ENCODE measurements around the gene FAM43B. TPM values are rescaled to one million over a fixed set of nuclear protein-coding genes. Genes with fewer than 3 reads are reported as not detected.
A peak's percentile ranks its signal among the peaks of the same experiment; 100 is the strongest.
"Not testable (repeated sequence)": the region's sequence is repeated elsewhere in the genome, so short reads cannot be mapped to it uniquely, and the experiment has no call there.

The FAM43B gene
- total RNA-seq, 4 donors from 2014 or later = 0.59 to 3.5 (median 2.5) TPM

DNA sequence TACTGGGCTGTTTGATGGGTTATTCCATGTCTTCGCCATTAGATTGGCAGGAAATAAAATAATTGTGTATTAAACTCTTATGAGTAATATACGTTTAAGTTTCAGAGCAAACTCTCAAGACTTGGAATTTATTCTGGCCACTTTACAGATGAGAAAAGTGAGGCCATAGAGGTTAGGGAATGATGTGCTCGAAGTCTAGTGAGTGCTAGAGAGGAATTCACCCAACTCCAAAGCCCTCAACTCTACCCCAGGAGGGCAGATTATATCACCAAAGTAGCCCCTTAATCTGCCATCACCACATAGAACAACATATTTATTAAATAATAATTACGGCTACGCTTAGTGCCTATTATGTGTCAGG lies 44.0 kb upstream of the FAM43B start:
- H3K36me3 ChIP-seq = no peaks in the 10 kb centered on the region
- H3K4me1 ChIP-seq = peaks cover 15 to 22% of the 10 kb centered on the region in 2 donors
- WGBS, 2 donors = 65 to 70% methylated on average over 5 of the region's 5 CpGs
- TF ChIP-seq, protein P1, sequence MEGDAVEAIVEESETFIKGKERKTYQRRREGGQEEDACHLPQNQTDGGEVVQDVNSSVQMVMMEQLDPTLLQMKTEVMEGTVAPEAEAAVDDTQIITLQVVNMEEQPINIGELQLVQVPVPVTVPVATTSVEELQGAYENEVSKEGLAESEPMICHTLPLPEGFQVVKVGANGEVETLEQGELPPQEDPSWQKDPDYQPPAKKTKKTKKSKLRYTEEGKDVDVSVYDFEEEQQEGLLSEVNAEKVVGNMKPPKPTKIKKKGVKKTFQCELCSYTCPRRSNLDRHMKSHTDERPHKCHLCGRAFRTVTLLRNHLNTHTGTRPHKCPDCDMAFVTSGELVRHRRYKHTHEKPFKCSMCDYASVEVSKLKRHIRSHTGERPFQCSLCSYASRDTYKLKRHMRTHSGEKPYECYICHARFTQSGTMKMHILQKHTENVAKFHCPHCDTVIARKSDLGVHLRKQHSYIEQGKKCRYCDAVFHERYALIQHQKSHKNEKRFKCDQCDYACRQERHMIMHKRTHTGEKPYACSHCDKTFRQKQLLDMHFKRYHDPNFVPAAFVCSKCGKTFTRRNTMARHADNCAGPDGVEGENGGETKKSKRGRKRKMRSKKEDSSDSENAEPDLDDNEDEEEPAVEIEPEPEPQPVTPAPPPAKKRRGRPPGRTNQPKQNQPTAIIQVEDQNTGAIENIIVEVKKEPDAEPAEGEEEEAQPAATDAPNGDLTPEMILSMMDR (IDR thresholded peaks at IDR 0.05) = no peak
- no peak for TF ChIP-seq POLR2A (IDR thresholded peaks at IDR 0.05)
- no peak for DNase-seq
- peak overlapping the region; percentile 12 to 73 (median 54) for H3K27ac ChIP-seq
- no peaks in the 10 kb centered on the region for H3K27me3 ChIP-seq
- intact Hi-C loops (cut with DNase I) = no loop called here
- H3K4me3 ChIP-seq (replicated peaks in 1 of 3) = peak overlapping the region; percentile 62 to 92 (median 76)
- H3K9me3 ChIP-seq = no peaks in the 10 kb centered on the region

GRCh38 chr1:20511518-20512428 lies 40.6 kb upstream of the FAM43B start:
- DNase-seq = no peak
- WGBS, 2 donors = 51 to 59% methylated on average over 6 of the region's 6 CpGs
- TF ChIP-seq, protein P1 (IDR thresholded peaks at IDR 0.05) = no peak
- no peak for TF ChIP-seq POLR2A (IDR thresholded peaks at IDR 0.05)
- Histone ChIP-seq H3K36me3 (no peaks in the 10 kb centered on the region), H3K27ac (no peak overlapping the region), H3K27me3 (no peaks in the 10 kb centered on the region), H3K4me1 (peaks cover 6 to 10% of the 10 kb centered on the region in 2 donors), H3K9me3 (no peaks in the 10 kb centered on the region), H3K4me3 (replicated peaks in 1 of 3) (no peak overlapping the region)
- intact Hi-C loops (cut with DNase I) = no loop called here

- H3K27me3 ChIP-seq; H3K4me1 ChIP-seq; H3K36me3 ChIP-seq; H3K27ac ChIP-seq; H3K9me3 ChIP-seq; DNase-seq; H3K4me3 ChIP-seq (replicated peaks in 1 of 3): not testable (repeated sequence)
- WGBS, 2 donors = 57 to 65% methylated on average over 7 of the region's 7 CpGs
- intact Hi-C loops (cut with DNase I) = loop anchor here (5.0 to 10.0 kb wide), 2 partner anchors 118 to 675 kb away; no protein-coding TSS in a partner anchor
Observed at GRCh38 chr1:20519609-20520262, 32.6 kb upstream of the FAM43B start.

DNA sequence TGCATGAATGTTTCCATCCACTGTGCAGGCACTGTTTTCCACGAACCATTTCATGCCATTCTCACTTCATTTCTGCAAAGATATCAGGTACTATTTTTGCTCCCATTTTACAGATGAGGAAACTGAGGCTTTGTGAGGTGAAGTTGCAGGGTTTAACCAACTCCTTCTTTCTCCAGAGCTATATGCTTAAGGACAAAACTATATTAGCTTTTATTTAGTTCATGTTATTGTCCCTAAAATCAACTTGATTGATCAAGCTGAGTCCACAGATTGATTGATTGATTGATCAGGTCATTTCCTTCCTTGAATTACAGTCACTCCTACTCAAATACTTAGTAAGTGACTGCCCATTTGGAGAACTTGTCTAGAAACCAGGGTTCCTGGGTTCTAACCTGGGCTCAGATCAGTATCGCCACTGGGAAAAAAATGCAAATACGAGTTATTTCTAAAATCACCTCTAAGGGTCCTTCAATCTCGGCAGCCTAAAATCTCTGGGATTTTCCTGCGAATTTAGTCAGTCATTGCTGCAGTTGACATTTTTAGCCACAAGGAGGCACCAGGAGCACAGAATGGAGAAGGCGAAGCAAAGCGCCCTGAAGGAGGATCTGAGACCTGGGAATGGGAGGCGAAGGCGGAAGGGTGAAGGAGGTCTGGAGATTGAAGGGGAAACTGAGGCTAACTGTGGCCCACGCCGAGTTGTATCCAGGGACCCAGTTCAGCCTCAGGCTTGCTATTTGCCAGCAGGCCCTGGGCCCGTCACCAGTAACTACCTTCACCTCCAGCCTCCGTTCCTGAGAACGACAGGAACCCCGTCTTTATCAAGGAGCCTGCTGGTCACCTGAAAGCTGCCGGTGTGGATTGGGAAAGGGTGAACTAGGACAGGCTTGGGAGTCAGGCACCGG lies 30.2 kb upstream of the FAM43B start:
- H3K9me3 ChIP-seq = no peaks in the 10 kb centered on the region
- H3K36me3 ChIP-seq = no peaks in the 10 kb centered on the region
- no peaks in the 10 kb centered on the region for H3K27me3 ChIP-seq
- no peak overlapping the region for H3K27ac ChIP-seq
- H3K4me3 ChIP-seq (replicated peaks in 1 of 3) = no peak overlapping the region
- TF ChIP-seq, protein P1 (IDR thresholded peaks at IDR 0.05) = peak; percentile 73 to 91 (median 89)
- TF ChIP-seq POLR2A (IDR thresholded peaks at IDR 0.05) = no peak
- intact Hi-C loops (cut with DNase I) = loop anchor here (5.0 to 10.0 kb wide), 2 partner anchors 115 to 673 kb away; no protein-coding TSS in a partner anchor
- no peaks in the 10 kb centered on the region for H3K4me1 ChIP-seq
- WGBS, 2 donors = 22 to 23% methylated on average over 17 of the region's 17 CpGs
- peak; percentile 77 to 82 for DNase-seq

- intact Hi-C loops (cut with DNase I) = loop anchor here (10.0 kb wide), 1 partner anchor 669 kb away; no protein-coding TSS in a partner anchor
- no peaks in the 10 kb centered on the region for H3K9me3 ChIP-seq
- no peaks in the 10 kb centered on the region for H3K36me3 ChIP-seq
- no peaks in the 10 kb centered on the region for H3K4me1 ChIP-seq
- no peak overlapping the region for H3K27ac ChIP-seq
- no peak overlapping the region for H3K4me3 ChIP-seq (replicated peaks in 1 of 3)
- 80 to 82% methylated on average over 6 of the region's 6 CpGs for WGBS, 2 donors
- no peak for DNase-seq
- TF ChIP-seq, protein P1 (IDR thresholded peaks at IDR 0.05) = no peak
- no peak for TF ChIP-seq POLR2A (IDR thresholded peaks at IDR 0.05)
- H3K27me3 ChIP-seq = no peaks in the 10 kb centered on the region
Observed at GRCh38 chr1:20526267-20526666, 26.1 kb upstream of the FAM43B start.
